ENCODE results near the gene PRMT9.

Gene PRMT9

GRCh38 chr4:147707892-147708672, 24.1 kb upstream of the PRMT9 start:
- peak; percentile 52 for DNase-seq (ENCODE audit: low spot score)
- in situ Hi-C loops (cut with MboI; ENCODE audit: low sequenced_read_pairs, unreplicated experiment): no loop called here
- TF ChIP-seq, protein P1, sequence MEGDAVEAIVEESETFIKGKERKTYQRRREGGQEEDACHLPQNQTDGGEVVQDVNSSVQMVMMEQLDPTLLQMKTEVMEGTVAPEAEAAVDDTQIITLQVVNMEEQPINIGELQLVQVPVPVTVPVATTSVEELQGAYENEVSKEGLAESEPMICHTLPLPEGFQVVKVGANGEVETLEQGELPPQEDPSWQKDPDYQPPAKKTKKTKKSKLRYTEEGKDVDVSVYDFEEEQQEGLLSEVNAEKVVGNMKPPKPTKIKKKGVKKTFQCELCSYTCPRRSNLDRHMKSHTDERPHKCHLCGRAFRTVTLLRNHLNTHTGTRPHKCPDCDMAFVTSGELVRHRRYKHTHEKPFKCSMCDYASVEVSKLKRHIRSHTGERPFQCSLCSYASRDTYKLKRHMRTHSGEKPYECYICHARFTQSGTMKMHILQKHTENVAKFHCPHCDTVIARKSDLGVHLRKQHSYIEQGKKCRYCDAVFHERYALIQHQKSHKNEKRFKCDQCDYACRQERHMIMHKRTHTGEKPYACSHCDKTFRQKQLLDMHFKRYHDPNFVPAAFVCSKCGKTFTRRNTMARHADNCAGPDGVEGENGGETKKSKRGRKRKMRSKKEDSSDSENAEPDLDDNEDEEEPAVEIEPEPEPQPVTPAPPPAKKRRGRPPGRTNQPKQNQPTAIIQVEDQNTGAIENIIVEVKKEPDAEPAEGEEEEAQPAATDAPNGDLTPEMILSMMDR (IDR thresholded peaks at IDR 0.05; ENCODE audit: borderline replicate concordance, control extremely low read depth, extremely low read depth, insufficient read depth, missing control alignments): peak; percentile 82

DNA sequence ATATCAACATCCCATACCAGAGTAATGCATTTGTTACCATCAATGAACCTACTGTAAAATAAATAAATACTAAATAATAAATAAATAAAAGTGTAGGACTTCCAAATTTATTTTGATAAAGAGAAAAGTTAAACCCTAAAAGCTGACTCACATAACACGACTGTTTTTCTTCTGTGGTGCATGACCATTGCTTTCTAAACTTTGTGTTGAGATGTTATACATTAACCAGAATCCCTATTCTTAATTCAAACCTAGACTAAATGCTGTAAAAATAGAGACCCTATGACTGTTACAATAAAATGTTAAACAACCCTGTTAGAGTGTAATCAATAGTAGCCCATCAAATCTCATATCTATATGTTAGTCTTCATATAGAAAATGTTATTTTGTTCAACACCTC, 20.9 kb upstream of the PRMT9 start:
- in situ Hi-C loops (cut with MboI; ENCODE audit: low sequenced_read_pairs, unreplicated experiment): no loop called here
- no peak for DNase-seq (ENCODE audit: low spot score)
- TF ChIP-seq, protein P1 (IDR thresholded peaks at IDR 0.05; ENCODE audit: borderline replicate concordance, control extremely low read depth, extremely low read depth, insufficient read depth, missing control alignments): no peak

GRCh38 chr4:147696866-147697265, 12.9 kb upstream of the PRMT9 start:
- DNase-seq (ENCODE audit: low spot score): no peak
- TF ChIP-seq, protein P1 (IDR thresholded peaks at IDR 0.05; ENCODE audit: borderline replicate concordance, control extremely low read depth, extremely low read depth, insufficient read depth, missing control alignments): no peak
- in situ Hi-C loops (cut with MboI; ENCODE audit: low sequenced_read_pairs, unreplicated experiment): no loop called here

GRCh38 chr4:147693218-147693617, 9.3 kb upstream of the PRMT9 start:
- in situ Hi-C loops (cut with MboI; ENCODE audit: low sequenced_read_pairs, unreplicated experiment): no loop called here
- DNase-seq (ENCODE audit: low spot score): no peak
- TF ChIP-seq, protein P1 (IDR thresholded peaks at IDR 0.05; ENCODE audit: borderline replicate concordance, control extremely low read depth, extremely low read depth, insufficient read depth, missing control alignments): no peak

- TF ChIP-seq, protein P1 (IDR thresholded peaks at IDR 0.05; ENCODE audit: borderline replicate concordance, control extremely low read depth, extremely low read depth, insufficient read depth, missing control alignments): no peak
- no peak for DNase-seq (ENCODE audit: low spot score)
- in situ Hi-C loops (cut with MboI; ENCODE audit: low sequenced_read_pairs, unreplicated experiment): no loop called here
Observed at GRCh38 chr4:147691820-147692219, 7.9 kb upstream of the PRMT9 start.

DNA sequence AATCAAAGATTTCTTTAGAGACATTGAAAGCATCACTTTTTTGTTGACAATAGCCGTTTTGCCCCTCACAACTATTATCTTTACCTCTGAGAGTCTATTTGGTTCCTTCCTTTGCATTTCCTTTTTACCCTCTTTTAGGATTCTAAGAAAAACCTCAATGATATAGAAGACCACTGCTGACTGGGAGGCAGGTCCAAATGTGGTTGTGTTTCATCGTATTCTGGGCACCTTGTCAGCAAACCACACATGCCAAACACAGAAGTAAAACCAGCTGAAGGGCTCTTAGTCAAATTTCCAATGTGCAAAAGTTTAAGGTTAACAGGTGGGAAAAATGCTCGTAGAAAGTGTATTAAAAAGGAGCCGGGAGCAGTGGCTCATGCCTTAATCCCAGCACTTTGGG, 5.1 kb upstream of the PRMT9 start:
- in situ Hi-C loops (cut with MboI; ENCODE audit: low sequenced_read_pairs, unreplicated experiment): no loop called here
- no peak for DNase-seq (ENCODE audit: low spot score)
- TF ChIP-seq, protein P1 (IDR thresholded peaks at IDR 0.05; ENCODE audit: borderline replicate concordance, control extremely low read depth, extremely low read depth, insufficient read depth, missing control alignments): no peak
